IMR-90 (cell line): ENCODE measurements around the gene PCOLCE2. TPM values are rescaled to one million over a fixed set of nuclear protein-coding genes. Genes with fewer than 3 reads are reported as not detected.

Experiments
- ATAC-seq: fragments of 200-7000 bp; cut with Tn5 transposase; 2 replicates; pipeline ENCODE4 v1.9.1; 2020; ENCODE audit warnings: low read depth, mild to moderate bottlenecking, moderate library complexity
- BruUV-seq: library from RNA; stranded (reverse); fragments of 400-500 nt; replicated peaks from 2 replicates; lab custom pipeline; 2021; lab: Mats Ljungman, UMichigan
- CTCF ChIA-PET: fragments of 300-600 bp; formaldehyde crosslinking; extraction: SDS; loops from one replicate; lab custom pipeline; 2021; ENCODE audit warnings: antibody characterized with exemption; lab: Yijun Ruan, JAX
- POLR2A ChIA-PET: fragments of 300-600 bp; sonication (Branson Sonifier 250); formaldehyde crosslinking; loops from one replicate; lab custom pipeline; 2022; ENCODE audit warnings: antibody characterized with exemption; ENCODE audit not compliant: unreplicated experiment; lab: Charles Lee
- DNase-seq: peaks from one replicate; pipeline ENCODE4 v3.0.0; 2013
- H2AFZ ChIP-seq: replicated peaks from 2 replicates; pipeline ENCODE3; 2013; ENCODE audit warnings: low read length, mild to moderate bottlenecking; ENCODE audit not compliant: poor library complexity
- H2AK5ac ChIP-seq: 2 replicates; pipeline ENCODE4 v1.6.1; 2013; ENCODE audit warnings: low read depth, low read length, inconsistent platforms
- H2AK9ac ChIP-seq: replicated peaks from 2 replicates; pipeline ENCODE3; 2013; ENCODE audit warnings: mild to moderate bottlenecking, low read depth, low read length, moderate library complexity; ENCODE audit not compliant: poor library complexity
- H2BK120ac ChIP-seq: 2 replicates; pipeline ENCODE4 v1.6.1; 2013; ENCODE audit warnings: low read depth, low read length, inconsistent platforms
- H2BK15ac ChIP-seq: 3 replicates; pipeline ENCODE4 v1.6.1; 2013; ENCODE audit warnings: low read depth, low read length, inconsistent platforms
- H2BK20ac ChIP-seq: 2 replicates; pipeline ENCODE4 v1.6.1; 2013; ENCODE audit warnings: low read depth, mild to moderate bottlenecking, inconsistent platforms, low read length, moderate library complexity
- H2BK5ac ChIP-seq: 2 replicates; pipeline ENCODE4 v1.6.1; 2013; ENCODE audit warnings: mild to moderate bottlenecking, low read depth, low read length, inconsistent platforms; ENCODE audit not compliant: poor library complexity, severe bottlenecking
- H3K14ac ChIP-seq: replicated peaks from 2 replicates; pipeline ENCODE4 v1.6.1; 2013; ENCODE audit warnings: low read depth, low read length, inconsistent platforms
- H3K18ac ChIP-seq: 2 replicates; pipeline ENCODE4 v1.6.1; 2013; ENCODE audit warnings: low read depth, low read length, control low read depth
- H3K23ac ChIP-seq: 2 replicates; pipeline ENCODE4 v1.6.1; 2013; ENCODE audit warnings: low read depth, low read length, inconsistent platforms
- H3K27ac ChIP-seq: 2 replicates; pipeline ENCODE4 v1.5.1; 2013; ENCODE audit warnings: mild to moderate bottlenecking, control low read depth, low read length; ENCODE audit not compliant: insufficient read depth
- H3K27me3 ChIP-seq: 2 replicates; pipeline ENCODE4 v1.6.1; 2013; ENCODE audit warnings: low read length; ENCODE audit not compliant: control insufficient read depth, insufficient read depth
- H3K36me3 ChIP-seq: 2 replicates; pipeline ENCODE4 v1.6.1; 2013; ENCODE audit warnings: low read length, mixed read lengths; ENCODE audit not compliant: control insufficient read depth, insufficient read depth
- H3K4ac ChIP-seq: 2 replicates; pipeline ENCODE4 v1.6.1; 2013; ENCODE audit warnings: low read depth, low read length, inconsistent platforms
- H3K4me1 ChIP-seq: 2 replicates; pipeline ENCODE4 v1.6.1; 2013; ENCODE audit warnings: low read length, mixed read lengths; ENCODE audit not compliant: control insufficient read depth, insufficient read depth
- H3K4me2 ChIP-seq: 2 replicates; pipeline ENCODE4 v1.6.1; 2013; ENCODE audit warnings: low read depth, mild to moderate bottlenecking, control low read depth, low read length, moderate library complexity
- H3K4me3 ChIP-seq: 2 replicates; pipeline ENCODE4 v1.5.1; 2013; ENCODE audit warnings: low read depth, mild to moderate bottlenecking, control low read depth, low read length, moderate library complexity; ENCODE audit not compliant: insufficient read depth
- H3K56ac ChIP-seq: 2 replicates; pipeline ENCODE4 v1.6.1; 2013; ENCODE audit warnings: low read length, inconsistent platforms; ENCODE audit not compliant: insufficient read depth; ENCODE audit errors: extremely low read depth
- H3K79me1 ChIP-seq, 2 experiments: 2 replicates each; pipeline ENCODE4 v1.6.1; 2013; ENCODE audit warnings: low read length in 2 of 2, inconsistent platforms in 1 of 2, low read depth in 1 of 2
- H3K9ac ChIP-seq: 2 replicates; pipeline ENCODE4 v1.6.1; 2013; ENCODE audit warnings: low read depth, low read length, control low read depth
- H3K9me1 ChIP-seq: 2 replicates; pipeline ENCODE4 v1.6.1; 2013; ENCODE audit warnings: low read length, inconsistent platforms; ENCODE audit not compliant: insufficient read depth
- H3K9me3 ChIP-seq: 2 replicates; pipeline ENCODE4 v1.6.1; 2013; ENCODE audit warnings: low read length; ENCODE audit not compliant: control insufficient read depth, insufficient read depth
- H4K20me1 ChIP-seq: 2 replicates; pipeline ENCODE4 v1.6.1; 2013; ENCODE audit warnings: low read length, inconsistent platforms; ENCODE audit not compliant: insufficient read depth
- H4K5ac ChIP-seq: 2 replicates; pipeline ENCODE4 v1.6.1; 2013; ENCODE audit warnings: mild to moderate bottlenecking, low read depth, low read length, control low read depth
- H4K8ac ChIP-seq, 2 experiments: 2 replicates each; pipeline ENCODE4 v1.6.1; 2013; ENCODE audit warnings: low read depth in 2 of 2, low read length in 2 of 2, control low read depth in 1 of 2, inconsistent platforms in 1 of 2
- H4K91ac ChIP-seq: 2 replicates; pipeline ENCODE4 v1.6.1; 2013; ENCODE audit warnings: low read depth, low read length, inconsistent platforms; ENCODE audit not compliant: insufficient read depth
- MXI1 ChIP-seq: IDR thresholded peaks from 2 replicates; pipeline ENCODE4 v1.6.1; 2012; ENCODE audit warnings: low read depth, mild to moderate bottlenecking, low read length, moderate library complexity, borderline replicate concordance
- RAD21 ChIP-seq: IDR thresholded peaks from 2 replicates; pipeline ENCODE4 v1.6.1; 2012; ENCODE audit warnings: low read length, improper control_type of control experiment
- WGBS, 2 experiments: methylation state at CpG; one replicate each; pipeline versions ENCODE4 v1.1.5 to v1.1.7; 2013; ENCODE audit warnings: missing lambda C conversion rate in 2 of 2; ENCODE audit not compliant: insufficient read length in 1 of 2; ENCODE audit errors: extremely low coverage in 2 of 2; 5-methylcytosine and 5-hydroxymethylcytosine counted together
- dilution Hi-C: fragments of 300-500 bp; cut with HindIII; formaldehyde crosslinking; loops from one replicate; pipeline ENCODE4 v1.14.3; 2018; ENCODE audit warnings: low sequenced_read_pairs; ENCODE audit not compliant: unreplicated experiment
- in situ Hi-C: fragments of 300-500 bp; cut with MboI; formaldehyde crosslinking; loops from 3 replicates; pipeline ENCODE4 v1.14.3; 2019; ENCODE audit warnings: low sequenced_read_pairs, inconsistent platforms, mixed read lengths
- intact Hi-C: fragments of 100-400 bp; cut with micrococcal nuclease; formaldehyde crosslinking; loops from 2 replicates; pipeline ENCODE4 v1.10.0; 2022
- polyA plus RNA-seq, 3 experiments: library from polyadenylated mRNA; depleted of rRNA; stranded (reverse); fragments of >200 nt; gene quantifications; 2 replicates each; pipeline ENCODE4 v1.2.3, GENCODE V29; 2012; ENCODE audit warnings: low replicate concordance in 1 of 3
- total RNA-seq: library from RNA; depleted of rRNA; stranded (reverse); fragments of >200 nt; gene quantifications from 2 replicates; pipeline ENCODE4 v1.2.3, GENCODE V29; 2012
- TF ChIP-seq, protein P1 (sequence below): fragments of 150-350 bp; IDR thresholded peaks from 2 replicates; pipeline ENCODE4 v1.6.1; 2017; ENCODE audit warnings: mild to moderate bottlenecking, antibody characterized with exemption, low read length, low read depth

PCOLCE2 gene
- total and polyA plus RNA-seq, 2 of the 4 experiments (the other 2 are of a cell fraction): 0.50 to 0.54 TPM

GRCh38 chr3:142857056-142857455 is 31.8 kb downstream of the PCOLCE2 start:
- Histone ChIP-seq H3K23ac (no peak overlapping the region), H4K91ac (no peak overlapping the region), H3K79me1 (no peaks in the 10 kb centered on the region), H3K4me2 (no peak overlapping the region), H3K4me3 (no peak overlapping the region), H2BK15ac (no peak overlapping the region), H3K18ac (no peak overlapping the region), H3K14ac (no peak overlapping the region), H2BK20ac (no peak overlapping the region), H3K36me3 (no peaks in the 10 kb centered on the region), H2AFZ (no peak overlapping the region), H3K27ac (no peak overlapping the region), H4K8ac (no peak overlapping the region), H2AK9ac (no peak overlapping the region), H2BK5ac (no peak overlapping the region), H3K56ac (no peak overlapping the region), H4K20me1 (no peaks in the 10 kb centered on the region), H4K5ac (no peak overlapping the region), H3K9me3 (no peaks in the 10 kb centered on the region), H3K9ac (no peak overlapping the region), H3K4ac (no peak overlapping the region), H3K27me3 (peaks cover 24% of the 10 kb centered on the region), H3K4me1 (no peaks in the 10 kb centered on the region), H2BK120ac (no peak overlapping the region), H3K9me1 (no peaks in the 10 kb centered on the region), H2AK5ac (no peak overlapping the region)
- in situ Hi-C loops: no loop called here
- TF ChIP-seq, protein P1, sequence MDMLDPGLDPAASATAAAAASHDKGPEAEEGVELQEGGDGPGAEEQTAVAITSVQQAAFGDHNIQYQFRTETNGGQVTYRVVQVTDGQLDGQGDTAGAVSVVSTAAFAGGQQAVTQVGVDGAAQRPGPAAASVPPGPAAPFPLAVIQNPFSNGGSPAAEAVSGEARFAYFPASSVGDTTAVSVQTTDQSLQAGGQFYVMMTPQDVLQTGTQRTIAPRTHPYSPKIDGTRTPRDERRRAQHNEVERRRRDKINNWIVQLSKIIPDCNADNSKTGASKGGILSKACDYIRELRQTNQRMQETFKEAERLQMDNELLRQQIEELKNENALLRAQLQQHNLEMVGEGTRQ: no peak
- no peak for TF ChIP-seq RAD21
- no peak for TF ChIP-seq MXI1
- ChIA-PET CTCF (interaction anchor here (1.3 kb wide), 1 partner anchor 270 kb away, joined by 4 read pairs; no protein-coding TSS in a partner anchor), POLR2A (interaction anchor here (0.6 kb wide), 1 partner anchor 24 kb away, joined by 5 read pairs; no protein-coding TSS in a partner anchor)
- dilution Hi-C loops: no loop called here
- DNase-seq (no peak), ATAC-seq (no peak)
- 63% methylated on average over 2 of the region's 6 CpGs; no CpG with 5 or more reads in 1 of the 2 experiments for WGBS, 2 experiments
- BruUV-seq: no TSS peak
- intact Hi-C loops: no loop called here
